Lung (tissue), 12 donors: ENCODE results near the gene GSTA4. TPM values are rescaled to one million over a fixed set of nuclear protein-coding genes. Genes with fewer than 3 reads are reported as not detected.
"Not testable (repeated sequence)": the region's sequence is repeated elsewhere in the genome, so short reads cannot be mapped to it uniquely, and the experiment has no call there.

Experiments
- ATAC-seq: fragments of 200-7000 bp; cut with Tn5 transposase; one replicate; pipeline ENCODE4 v1.9.1; 2020; ENCODE audit warnings: moderate number of reproducible peaks; ENCODE audit not compliant: insufficient read depth, low FRiP score
- DNase-seq, 3 donors: peaks; one replicate each; pipeline ENCODE4 v3.0.0-alpha.2; 2013 to 2017
- H3K27ac ChIP-seq, 2 donors: one replicate each; pipeline ENCODE4 v1.5.1; 2013; ENCODE audit warnings: mild to moderate bottlenecking in 2 of 2, moderate library complexity in 2 of 2, control low read depth in 1 of 2, inconsistent platforms in 1 of 2, low read depth in 1 of 2, low read length in 1 of 2
- H3K27me3 ChIP-seq, 3 donors: one replicate each; pipeline ENCODE4 v1.5.1; 2013; ENCODE audit warnings: low read length in 2 of 3; ENCODE audit not compliant: control insufficient read depth in 3 of 3, insufficient read depth in 3 of 3
- H3K36me3 ChIP-seq, 4 donors: one replicate each; pipeline ENCODE4 v1.5.1; 2013; ENCODE audit warnings: low read length in 4 of 4, mild to moderate bottlenecking in 1 of 4, moderate library complexity in 1 of 4; ENCODE audit not compliant: control insufficient read depth in 4 of 4, insufficient read depth in 4 of 4
- H3K4me1 ChIP-seq, 5 donors: one replicate each; pipeline ENCODE4 v1.5.1; 2013; ENCODE audit warnings: low read length in 5 of 5, mild to moderate bottlenecking in 2 of 5, moderate library complexity in 1 of 5; ENCODE audit not compliant: control insufficient read depth in 5 of 5, insufficient read depth in 5 of 5
- H3K4me3 ChIP-seq: one replicate; pipeline ENCODE4 v1.5.1; 2013; ENCODE audit warnings: mild to moderate bottlenecking, control low read depth, moderate library complexity
- H3K9ac ChIP-seq, 2 donors: one replicate each; pipeline ENCODE4 v1.5.1; 2013; ENCODE audit warnings: low read length in 2 of 2, control low read depth in 1 of 2; ENCODE audit not compliant: insufficient read depth in 1 of 2
- H3K9me3 ChIP-seq, 4 donors: one replicate each; pipeline ENCODE4 v1.5.1; 2013; ENCODE audit warnings: low read length in 3 of 4, mild to moderate bottlenecking in 1 of 4, moderate library complexity in 1 of 4; ENCODE audit not compliant: control insufficient read depth in 4 of 4, insufficient read depth in 3 of 4
- CTCF ChIP-seq: IDR thresholded peaks from 2 replicates; pipeline ENCODE4 v1.5.1; 2012; ENCODE audit warnings: mild to moderate bottlenecking; ENCODE audit errors: control extremely low read depth, extremely low read depth
- WGBS, 2 donors: extraction: QIAGEN DNeasy Blood & Tissue Kit; methylation state at CpG; one replicate each; pipeline ENCODE4 v1.1.7; 2013; 5-methylcytosine and 5-hydroxymethylcytosine counted together
- polyA plus RNA-seq, 2 donors: library from polyadenylated mRNA; stranded (reverse); fragments of 200-250 nt; gene quantifications; one replicate each; pipeline ENCODE4 v1.2.1, GENCODE V29; 2013
- total RNA-seq, 2 donors: library from RNA; depleted of rRNA in 1 of 2; stranded (reverse); fragments of >200 nt in 1 of 2; gene quantifications; one replicate each; pipeline ENCODE4 v1.2.1, GENCODE V29; 2014 to 2021
- donor health status: control.
- donor health status: control.
- donor health status: Bipolar disorder and iron deficiency.
- donor health status: healthy.
- donor health status: DM: yes; HTN: yes; CAD: no.

GSTA4 gene
- total and polyA plus RNA-seq, 4 donors = 46.0 to 115 (median 89.2) TPM

- no peaks in the 10 kb centered on the region for H3K36me3 ChIP-seq
- DNase-seq = no peak
- TF ChIP-seq CTCF = no peak
- no peaks in the 10 kb centered on the region for H3K27me3 ChIP-seq
- ATAC-seq = no peak
- H3K9ac ChIP-seq = no peak overlapping the region
- H3K27ac ChIP-seq = no peak overlapping the region
- no peaks in the 10 kb centered on the region for H3K9me3 ChIP-seq
- 25 to 33% methylated on average over 5 of the region's 5 CpGs for WGBS, 2 donors
- H3K4me3 ChIP-seq = no peak overlapping the region
- peaks cover 0 to 4% (median 0%) of the 10 kb centered on the region in 5 donors for H3K4me1 ChIP-seq
Measured at GRCh38 chr6:52946306-52946705, 48.8 kb downstream of the GSTA4 start.

- not testable (repeated sequence) for H3K9me3 ChIP-seq, H3K27ac ChIP-seq, H3K4me3 ChIP-seq, ATAC-seq, H3K36me3 ChIP-seq, H3K27me3 ChIP-seq, H3K9ac ChIP-seq, DNase-seq, H3K4me1 ChIP-seq
- WGBS, 2 donors = 89 to 91% methylated on average over 10 of the region's 10 CpGs
Measured at GRCh38 chr6:52942821-52943220, 52.3 kb downstream of the GSTA4 start.

- ATAC-seq (no peak), DNase-seq (no peak)
- Histone ChIP-seq H3K27ac (no peak overlapping the region), H3K9ac (no peak overlapping the region), H3K27me3 (no peaks in the 10 kb centered on the region), H3K4me1 (peaks cover 0 to 4% (median 0%) of the 10 kb centered on the region in 5 donors), H3K4me3 (no peak overlapping the region), H3K36me3 (no peaks in the 10 kb centered on the region), H3K9me3 (no peaks in the 10 kb centered on the region)
- 80% methylated on average over 4 of the region's 4 CpGs for WGBS, 2 donors
- TF ChIP-seq CTCF = no peak
Measured at GRCh38 chr6:52942221-52942620, 52.9 kb downstream of the GSTA4 start.

- Histone ChIP-seq H3K27me3 (no peaks in the 10 kb centered on the region), H3K36me3 (no peaks in the 10 kb centered on the region), H3K9me3 (no peaks in the 10 kb centered on the region), H3K4me3 (no peak overlapping the region), H3K27ac (no peak overlapping the region), H3K4me1 (no peaks in the 10 kb centered on the region), H3K9ac (no peak overlapping the region)
- no peak for TF ChIP-seq CTCF
- DNase-seq (no peak), ATAC-seq (no peak)
- 75 to 85% methylated on average over 2 of the region's 2 CpGs for WGBS, 2 donors
Measured at GRCh38 chr6:52937908-52938307, 57.2 kb downstream of the GSTA4 start.
